ENCODE measurements around the gene KLHDC10.

DNA sequence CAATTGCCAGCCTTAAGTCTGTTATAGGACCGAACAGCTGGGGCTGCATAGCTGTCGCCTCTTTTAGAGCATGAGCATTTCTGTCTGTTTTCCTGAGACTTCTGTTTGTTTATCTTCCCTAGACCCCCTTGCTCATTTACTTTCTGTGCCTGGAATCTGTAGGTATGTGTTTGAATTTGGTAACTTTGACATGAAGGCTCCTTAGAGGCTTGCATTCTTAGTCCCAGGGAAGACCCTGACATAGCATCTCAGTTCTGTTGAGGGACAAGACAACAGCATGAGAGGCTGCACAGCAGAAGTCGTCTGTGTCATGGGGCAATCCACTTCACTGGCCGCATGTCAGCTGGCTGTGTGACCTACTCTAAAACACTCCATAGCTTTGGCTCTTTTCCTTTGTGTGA is 58.7 kb downstream of the KLHDC10 start:
- TF ChIP-seq, protein P1, sequence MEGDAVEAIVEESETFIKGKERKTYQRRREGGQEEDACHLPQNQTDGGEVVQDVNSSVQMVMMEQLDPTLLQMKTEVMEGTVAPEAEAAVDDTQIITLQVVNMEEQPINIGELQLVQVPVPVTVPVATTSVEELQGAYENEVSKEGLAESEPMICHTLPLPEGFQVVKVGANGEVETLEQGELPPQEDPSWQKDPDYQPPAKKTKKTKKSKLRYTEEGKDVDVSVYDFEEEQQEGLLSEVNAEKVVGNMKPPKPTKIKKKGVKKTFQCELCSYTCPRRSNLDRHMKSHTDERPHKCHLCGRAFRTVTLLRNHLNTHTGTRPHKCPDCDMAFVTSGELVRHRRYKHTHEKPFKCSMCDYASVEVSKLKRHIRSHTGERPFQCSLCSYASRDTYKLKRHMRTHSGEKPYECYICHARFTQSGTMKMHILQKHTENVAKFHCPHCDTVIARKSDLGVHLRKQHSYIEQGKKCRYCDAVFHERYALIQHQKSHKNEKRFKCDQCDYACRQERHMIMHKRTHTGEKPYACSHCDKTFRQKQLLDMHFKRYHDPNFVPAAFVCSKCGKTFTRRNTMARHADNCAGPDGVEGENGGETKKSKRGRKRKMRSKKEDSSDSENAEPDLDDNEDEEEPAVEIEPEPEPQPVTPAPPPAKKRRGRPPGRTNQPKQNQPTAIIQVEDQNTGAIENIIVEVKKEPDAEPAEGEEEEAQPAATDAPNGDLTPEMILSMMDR (optimal IDR thresholded peaks at IDR 0.05 in 1 of 3, IDR thresholded peaks at IDR 0.05 in 1 of 3, conservative IDR thresholded peaks at IDR 0.05 in 1 of 3; ENCODE audit: extremely low read depth in 1 of 3, insufficient read depth in 2 of 3, low read length in 3 of 3): no peak
- TF ChIP-seq EZH2 (IDR thresholded peaks at IDR 0.05; ENCODE audit: low read length): no peak
